ENCODE data around the gene GLYATL2. TPM values are rescaled to one million over a fixed set of nuclear protein-coding genes. Genes with fewer than 3 reads are reported as not detected.

Gene GLYATL2
- total and polyA plus RNA-seq, 4 donors: not detected

DNA sequence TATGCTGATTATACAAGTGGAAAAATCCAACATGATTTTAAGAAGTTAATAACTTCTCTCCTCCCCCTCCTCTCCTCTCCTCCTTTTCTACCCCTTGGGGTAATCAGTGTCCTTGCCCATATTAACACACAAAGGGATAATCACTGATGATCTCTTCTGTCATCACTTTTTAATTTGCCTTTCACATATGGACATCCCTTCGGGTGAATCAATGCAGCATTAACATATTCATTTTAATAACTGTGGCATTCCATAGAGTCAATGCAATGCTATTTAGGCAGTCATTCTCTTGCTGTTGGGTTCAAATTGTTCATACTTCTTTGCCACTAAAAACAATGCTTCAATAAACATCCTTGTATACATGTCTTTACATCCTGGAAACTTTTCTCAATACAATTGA is 42.9 kb upstream of the GLYATL2 start:
- no peaks in the 10 kb centered on the region for H3K4me1 ChIP-seq (ENCODE audit: control insufficient read depth in 4 of 4, insufficient read depth in 4 of 4, low read length in 3 of 4)
- H3K4me3 ChIP-seq (ENCODE audit: low read depth in 1 of 3, low read length in 3 of 3): no peak overlapping the region
- H3K9me3 ChIP-seq (ENCODE audit: control insufficient read depth in 4 of 4, low read length in 3 of 4): no peaks in the 10 kb centered on the region
- H3K36me3 ChIP-seq (ENCODE audit: control insufficient read depth in 4 of 4, insufficient read depth in 3 of 4, low read depth in 1 of 4, low read length in 3 of 4): no peaks in the 10 kb centered on the region
- no peak overlapping the region for H3K27ac ChIP-seq (ENCODE audit: low read depth in 1 of 2, low read length in 2 of 2)
- no peak for DNase-seq (ENCODE audit: low spot score)
- 88% methylated on average over 1 of the region's 1 CpG for WGBS
- no peaks in the 10 kb centered on the region for H3K27me3 ChIP-seq (ENCODE audit: control insufficient read depth in 4 of 4, insufficient read depth in 4 of 4, low read length in 3 of 4)
- TF ChIP-seq, protein P1, sequence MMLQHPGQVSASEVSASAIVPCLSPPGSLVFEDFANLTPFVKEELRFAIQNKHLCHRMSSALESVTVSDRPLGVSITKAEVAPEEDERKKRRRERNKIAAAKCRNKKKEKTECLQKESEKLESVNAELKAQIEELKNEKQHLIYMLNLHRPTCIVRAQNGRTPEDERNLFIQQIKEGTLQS (IDR thresholded peaks at IDR 0.05): no peak
- TF ChIP-seq SP1 (IDR thresholded peaks at IDR 0.05): no peak
- no peak for TF ChIP-seq TAF1 (conservative IDR thresholded peaks at IDR 0.05)
- TF ChIP-seq RAD21 (IDR thresholded peaks at IDR 0.05): no peak
- TF ChIP-seq GABPA (IDR thresholded peaks at IDR 0.05 in 1 of 2, conservative IDR thresholded peaks at IDR 0.05 in 1 of 2): no peak
- TF ChIP-seq, protein P2, sequence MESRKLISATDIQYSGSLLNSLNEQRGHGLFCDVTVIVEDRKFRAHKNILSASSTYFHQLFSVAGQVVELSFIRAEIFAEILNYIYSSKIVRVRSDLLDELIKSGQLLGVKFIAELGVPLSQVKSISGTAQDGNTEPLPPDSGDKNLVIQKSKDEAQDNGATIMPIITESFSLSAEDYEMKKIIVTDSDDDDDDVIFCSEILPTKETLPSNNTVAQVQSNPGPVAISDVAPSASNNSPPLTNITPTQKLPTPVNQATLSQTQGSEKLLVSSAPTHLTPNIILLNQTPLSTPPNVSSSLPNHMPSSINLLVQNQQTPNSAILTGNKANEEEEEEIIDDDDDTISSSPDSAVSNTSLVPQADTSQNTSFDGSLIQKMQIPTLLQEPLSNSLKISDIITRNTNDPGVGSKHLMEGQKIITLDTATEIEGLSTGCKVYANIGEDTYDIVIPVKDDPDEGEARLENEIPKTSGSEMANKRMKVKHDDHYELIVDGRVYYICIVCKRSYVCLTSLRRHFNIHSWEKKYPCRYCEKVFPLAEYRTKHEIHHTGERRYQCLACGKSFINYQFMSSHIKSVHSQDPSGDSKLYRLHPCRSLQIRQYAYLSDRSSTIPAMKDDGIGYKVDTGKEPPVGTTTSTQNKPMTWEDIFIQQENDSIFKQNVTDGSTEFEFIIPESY (IDR thresholded peaks at IDR 0.05): no peak
- TF ChIP-seq YY1 (IDR thresholded peaks at IDR 0.05): no peak
- TF ChIP-seq JUND (IDR thresholded peaks at IDR 0.05): no peak
- no peak for TF ChIP-seq HNF4A (conservative IDR thresholded peaks at IDR 0.05)
- no peak for TF ChIP-seq HNF4G (IDR thresholded peaks at IDR 0.05)
- TF ChIP-seq FOXA1 (IDR thresholded peaks at IDR 0.05): no peak
- TF ChIP-seq, protein P3, sequence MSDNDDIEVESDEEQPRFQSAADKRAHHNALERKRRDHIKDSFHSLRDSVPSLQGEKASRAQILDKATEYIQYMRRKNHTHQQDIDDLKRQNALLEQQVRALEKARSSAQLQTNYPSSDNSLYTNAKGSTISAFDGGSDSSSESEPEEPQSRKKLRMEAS (IDR thresholded peaks at IDR 0.05): no peak
- TF ChIP-seq NR2F2 (IDR thresholded peaks at IDR 0.05): no peak
- TF ChIP-seq EGR1 (IDR thresholded peaks at IDR 0.05; ENCODE audit: low read depth in 2 of 2): no peak
- TF ChIP-seq, protein P4, sequence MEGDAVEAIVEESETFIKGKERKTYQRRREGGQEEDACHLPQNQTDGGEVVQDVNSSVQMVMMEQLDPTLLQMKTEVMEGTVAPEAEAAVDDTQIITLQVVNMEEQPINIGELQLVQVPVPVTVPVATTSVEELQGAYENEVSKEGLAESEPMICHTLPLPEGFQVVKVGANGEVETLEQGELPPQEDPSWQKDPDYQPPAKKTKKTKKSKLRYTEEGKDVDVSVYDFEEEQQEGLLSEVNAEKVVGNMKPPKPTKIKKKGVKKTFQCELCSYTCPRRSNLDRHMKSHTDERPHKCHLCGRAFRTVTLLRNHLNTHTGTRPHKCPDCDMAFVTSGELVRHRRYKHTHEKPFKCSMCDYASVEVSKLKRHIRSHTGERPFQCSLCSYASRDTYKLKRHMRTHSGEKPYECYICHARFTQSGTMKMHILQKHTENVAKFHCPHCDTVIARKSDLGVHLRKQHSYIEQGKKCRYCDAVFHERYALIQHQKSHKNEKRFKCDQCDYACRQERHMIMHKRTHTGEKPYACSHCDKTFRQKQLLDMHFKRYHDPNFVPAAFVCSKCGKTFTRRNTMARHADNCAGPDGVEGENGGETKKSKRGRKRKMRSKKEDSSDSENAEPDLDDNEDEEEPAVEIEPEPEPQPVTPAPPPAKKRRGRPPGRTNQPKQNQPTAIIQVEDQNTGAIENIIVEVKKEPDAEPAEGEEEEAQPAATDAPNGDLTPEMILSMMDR (IDR thresholded peaks at IDR 0.05; ENCODE audit: low read depth, low read length, missing input control): no peak
- no peak for TF ChIP-seq FOXA2 (IDR thresholded peaks at IDR 0.05)
- TF ChIP-seq RXRA (IDR thresholded peaks at IDR 0.05): no peak
- no peak overlapping the region for H3K9ac ChIP-seq (ENCODE audit: low read depth in 1 of 2, low read length in 2 of 2)

DNA sequence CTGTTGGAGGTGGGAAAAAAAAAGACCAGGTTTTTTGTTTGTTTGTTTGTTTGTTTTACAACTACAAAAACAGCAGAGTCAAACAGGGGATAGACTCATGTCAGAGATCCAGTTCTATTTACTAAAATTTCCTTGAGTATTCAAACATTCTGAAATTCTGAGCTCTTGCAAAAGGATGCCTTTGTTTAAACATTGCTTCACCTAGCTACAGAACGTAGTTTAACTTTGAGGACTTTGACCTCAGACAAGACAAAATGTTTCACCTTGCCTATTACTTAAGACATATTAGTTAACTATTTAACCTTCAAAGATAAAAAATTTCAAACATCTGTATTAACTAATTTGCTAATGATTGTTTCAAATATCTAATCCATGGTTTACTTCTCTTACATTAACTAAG is 36.1 kb upstream of the GLYATL2 start:
- no peak overlapping the region for H3K4me3 ChIP-seq (ENCODE audit: low read depth in 1 of 3, low read length in 3 of 3)
- H3K9ac ChIP-seq (ENCODE audit: low read depth in 1 of 2, low read length in 2 of 2): no peak overlapping the region
- H3K9me3 ChIP-seq (ENCODE audit: control insufficient read depth in 4 of 4, low read length in 3 of 4): no peaks in the 10 kb centered on the region
- H3K4me1 ChIP-seq (ENCODE audit: control insufficient read depth in 4 of 4, insufficient read depth in 4 of 4, low read length in 3 of 4): peaks cover 2 to 11% (median 9%) of the 10 kb centered on the region in 4 donors
- H3K36me3 ChIP-seq (ENCODE audit: control insufficient read depth in 4 of 4, insufficient read depth in 3 of 4, low read depth in 1 of 4, low read length in 3 of 4): no peaks in the 10 kb centered on the region
- H3K27ac ChIP-seq (ENCODE audit: low read depth in 1 of 2, low read length in 2 of 2): no peak overlapping the region
- WGBS: 24% methylated on average over 1 of the region's 1 CpG
- H3K27me3 ChIP-seq (ENCODE audit: control insufficient read depth in 4 of 4, insufficient read depth in 4 of 4, low read length in 3 of 4): no peaks in the 10 kb centered on the region
- DNase-seq (ENCODE audit: low spot score): no peak
- TF ChIP-seq, protein P3 (IDR thresholded peaks at IDR 0.05): peak; percentile 31
- no peak for TF ChIP-seq GABPA (IDR thresholded peaks at IDR 0.05 in 1 of 2, conservative IDR thresholded peaks at IDR 0.05 in 1 of 2)
- TF ChIP-seq, protein P1 (IDR thresholded peaks at IDR 0.05): peak; percentile 28
- TF ChIP-seq JUND (IDR thresholded peaks at IDR 0.05): peak; percentile 84 to 85
- TF ChIP-seq RAD21 (IDR thresholded peaks at IDR 0.05): peak in 1 of 2 donors; percentile 21
- TF ChIP-seq NR2F2 (IDR thresholded peaks at IDR 0.05): peak; percentile 50
- peak; percentile 91 for TF ChIP-seq HNF4G (IDR thresholded peaks at IDR 0.05)
- TF ChIP-seq FOXA2 (IDR thresholded peaks at IDR 0.05): peak; percentile 68
- TF ChIP-seq HNF4A (conservative IDR thresholded peaks at IDR 0.05): peak; percentile 93 to 96
- TF ChIP-seq RXRA (IDR thresholded peaks at IDR 0.05): peak; percentile 69 to 76
- no peak for TF ChIP-seq EGR1 (IDR thresholded peaks at IDR 0.05; ENCODE audit: low read depth in 2 of 2)
- TF ChIP-seq, protein P2 (IDR thresholded peaks at IDR 0.05): peak; percentile 25
- TF ChIP-seq, protein P4 (IDR thresholded peaks at IDR 0.05; ENCODE audit: low read depth, low read length, missing input control): no peak
- TF ChIP-seq TAF1 (conservative IDR thresholded peaks at IDR 0.05): no peak
- peak; percentile 68 for TF ChIP-seq SP1 (IDR thresholded peaks at IDR 0.05)

All from liver (tissue), 9 donors.